ENCODE data around the gene RASA1. TPM values are rescaled to one million over a fixed set of nuclear protein-coding genes. Genes with fewer than 3 reads are reported as not detected.
A peak's percentile ranks its signal among the peaks of the same experiment; 100 is the strongest.
"Not testable (repeated sequence)": the region's sequence is repeated elsewhere in the genome, so short reads cannot be mapped to it uniquely, and the experiment has no call there.

RASA1 gene
- total RNA-seq, 1 experiment from 2014 or later = 16.4 TPM

GRCh38 chr5:87268970-87269377 is 1.3 kb downstream of the RASA1 start:
- DNase-seq = no peak
- Histone ChIP-seq H3K36me3 (peaks cover 20% of the 10 kb centered on the region), H3K4me3 (peak overlapping the region; percentile 72)

GRCh38 chr5:87270888-87271287 is 3.2 kb downstream of the RASA1 start:
- DNase-seq, H3K27me3 ChIP-seq, H3K4me3 ChIP-seq, H3K9me3 ChIP-seq: not testable (repeated sequence)
- peaks cover 21% of the 10 kb centered on the region for H3K36me3 ChIP-seq

More at GRCh38 chr5:87268970-87269377, 1.3 kb downstream of the RASA1 start:
- Histone ChIP-seq H3K27me3 (no peaks in the 10 kb centered on the region), H3K9me3 (no peaks in the 10 kb centered on the region)

GRCh38 chr5:87276655-87277054 is 9.0 kb downstream of the RASA1 start:
- DNase-seq = no peak
- Histone ChIP-seq H3K27me3 (no peaks in the 10 kb centered on the region), H3K4me3 (no peak overlapping the region), H3K9me3 (no peaks in the 10 kb centered on the region), H3K36me3 (peaks cover 23% of the 10 kb centered on the region)

GRCh38 chr5:87277279-87277835 is 9.7 kb downstream of the RASA1 start:
- DNase-seq = no peak
- Histone ChIP-seq H3K36me3 (peaks cover 24% of the 10 kb centered on the region), H3K9me3 (no peaks in the 10 kb centered on the region)

GRCh38 chr5:87278590-87279100 is 11.0 kb downstream of the RASA1 start:
- Histone ChIP-seq H3K9me3 (no peaks in the 10 kb centered on the region), H3K4me3 (no peak overlapping the region), H3K36me3 (peaks cover 26% of the 10 kb centered on the region), H3K27me3 (no peaks in the 10 kb centered on the region)
- DNase-seq = no peak

More at GRCh38 chr5:87277279-87277835, 9.7 kb downstream of the RASA1 start:
- Histone ChIP-seq H3K27me3 (no peaks in the 10 kb centered on the region), H3K4me3 (no peak overlapping the region)

GRCh38 chr5:87282269-87282668 is 14.6 kb downstream of the RASA1 start:
- Histone ChIP-seq H3K9me3 (no peaks in the 10 kb centered on the region), H3K4me3 (no peak overlapping the region), H3K27me3 (no peaks in the 10 kb centered on the region), H3K36me3 (peaks cover 21% of the 10 kb centered on the region)
- DNase-seq = no peak

GRCh38 chr5:87287266-87287665 is 19.6 kb downstream of the RASA1 start:
- H3K4me3 ChIP-seq, DNase-seq, H3K9me3 ChIP-seq, H3K27me3 ChIP-seq: not testable (repeated sequence)
- peaks cover 53% of the 10 kb centered on the region for H3K36me3 ChIP-seq

- H3K9me3 ChIP-seq = peaks cover 13% of the 10 kb centered on the region
- no peak overlapping the region for H3K4me3 ChIP-seq
- no peak for DNase-seq
- no peaks in the 10 kb centered on the region for H3K27me3 ChIP-seq
- H3K36me3 ChIP-seq = peaks cover 36% of the 10 kb centered on the region
Observed at GRCh38 chr5:87298692-87299362, 31.1 kb downstream of the RASA1 start.

- DNase-seq = no peak
- Histone ChIP-seq H3K27me3 (no peaks in the 10 kb centered on the region), H3K4me3 (no peak overlapping the region), H3K36me3 (peaks cover 47% of the 10 kb centered on the region), H3K9me3 (peaks cover 13% of the 10 kb centered on the region)
Observed at GRCh38 chr5:87300176-87300575, 32.5 kb downstream of the RASA1 start.

GRCh38 chr5:87300744-87301143 is 33.1 kb downstream of the RASA1 start:
- H3K4me3 ChIP-seq = no peak overlapping the region
- peak; percentile 91 for DNase-seq
- H3K27me3 ChIP-seq = no peaks in the 10 kb centered on the region
- H3K36me3 ChIP-seq = peaks cover 53% of the 10 kb centered on the region
- peaks cover 13% of the 10 kb centered on the region for H3K9me3 ChIP-seq

- H3K36me3 ChIP-seq = peaks cover 57% of the 10 kb centered on the region
- H3K9me3 ChIP-seq = peaks cover 11% of the 10 kb centered on the region
- no peaks in the 10 kb centered on the region for H3K27me3 ChIP-seq
- DNase-seq = no peak
- H3K4me3 ChIP-seq = no peak overlapping the region
Observed at GRCh38 chr5:87302061-87302460, 34.4 kb downstream of the RASA1 start.

- H3K27me3 ChIP-seq = no peaks in the 10 kb centered on the region
- H3K36me3 ChIP-seq = peaks cover 51% of the 10 kb centered on the region
Observed at GRCh38 chr5:87303324-87303723, 35.6 kb downstream of the RASA1 start.

GRCh38 chr5:87306090-87306489 is 38.4 kb downstream of the RASA1 start:
- not testable (repeated sequence) for H3K4me3 ChIP-seq, H3K27me3 ChIP-seq, H3K9me3 ChIP-seq, DNase-seq
- H3K36me3 ChIP-seq = peaks cover 38% of the 10 kb centered on the region

More at GRCh38 chr5:87303324-87303723, 35.6 kb downstream of the RASA1 start:
- H3K9me3 ChIP-seq = peaks cover 8% of the 10 kb centered on the region
- H3K4me3 ChIP-seq = no peak overlapping the region
- DNase-seq = no peak

- Histone ChIP-seq H3K36me3 (peaks cover 35% of the 10 kb centered on the region), H3K4me3 (no peak overlapping the region)
- DNase-seq = no peak
Observed at GRCh38 chr5:87307796-87308423, 40.2 kb downstream of the RASA1 start.

GRCh38 chr5:87311405-87312279 is 44.0 kb downstream of the RASA1 start:
- Histone ChIP-seq H3K36me3 (peaks cover 12% of the 10 kb centered on the region; the same call in 1 of the 2 replicates), H3K9me3 (no peaks in the 10 kb centered on the region), H3K4me3 (no peak overlapping the region), H3K27me3 (no peaks in the 10 kb centered on the region)
- no peak for DNase-seq

More at GRCh38 chr5:87307796-87308423, 40.2 kb downstream of the RASA1 start:
- no peaks in the 10 kb centered on the region for H3K9me3 ChIP-seq
- H3K27me3 ChIP-seq = no peaks in the 10 kb centered on the region

- Histone ChIP-seq H3K36me3 (peaks cover 10% of the 10 kb centered on the region), H3K9me3 (no peaks in the 10 kb centered on the region), H3K4me3 (no peak overlapping the region), H3K27me3 (no peaks in the 10 kb centered on the region)
- DNase-seq = no peak
Observed at GRCh38 chr5:87313216-87313615, 45.5 kb downstream of the RASA1 start.

GRCh38 chr5:87319469-87319868 is 51.8 kb downstream of the RASA1 start:
- peaks cover 39% of the 10 kb centered on the region for H3K36me3 ChIP-seq
- DNase-seq = no peak
- no peak overlapping the region for H3K4me3 ChIP-seq
- no peaks in the 10 kb centered on the region for H3K27me3 ChIP-seq
- no peaks in the 10 kb centered on the region for H3K9me3 ChIP-seq

Data from MG63 (cell line).